GM12872 (cell line): Measurements from ENCODE around the gene ASB1.

Experiments used
- TF ChIP-seq, protein P1 (sequence below): IDR thresholded peaks from 3 replicates; pipeline ENCODE4 v1.5.1; 2011; ENCODE audit warnings: low read depth, mild to moderate bottlenecking, low read length, moderate library complexity; ENCODE audit not compliant: insufficient read depth

Gene ASB1

DNA sequence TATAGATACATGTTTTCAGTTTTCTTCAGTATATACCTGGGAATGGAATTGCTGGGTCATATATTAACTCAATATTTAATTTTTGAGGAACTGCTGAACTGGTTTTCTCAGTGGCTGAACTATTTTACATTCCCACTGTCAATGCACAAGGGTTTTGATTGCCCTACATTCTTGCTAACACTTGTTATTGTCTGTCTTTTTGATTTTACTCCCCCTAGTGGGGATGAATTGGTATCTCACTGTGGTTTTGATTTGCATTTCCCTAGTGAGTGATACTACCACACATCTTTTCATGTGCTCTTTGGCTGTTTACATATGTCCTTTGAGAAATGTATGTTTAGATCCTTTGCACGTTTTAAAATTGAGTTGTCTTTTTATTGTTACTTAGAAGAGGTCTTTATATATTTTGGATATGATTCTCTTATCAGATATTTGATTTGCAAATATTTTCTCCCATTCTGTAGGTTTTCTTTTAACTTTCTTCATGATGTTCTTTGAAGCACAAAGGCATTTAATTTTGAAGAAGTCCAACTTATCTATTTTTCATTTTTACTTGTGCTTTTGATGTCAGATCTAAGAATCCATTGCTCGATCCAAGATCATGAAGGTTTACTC lies 36.2 kb downstream of the ASB1 start:
- TF ChIP-seq, protein P1, sequence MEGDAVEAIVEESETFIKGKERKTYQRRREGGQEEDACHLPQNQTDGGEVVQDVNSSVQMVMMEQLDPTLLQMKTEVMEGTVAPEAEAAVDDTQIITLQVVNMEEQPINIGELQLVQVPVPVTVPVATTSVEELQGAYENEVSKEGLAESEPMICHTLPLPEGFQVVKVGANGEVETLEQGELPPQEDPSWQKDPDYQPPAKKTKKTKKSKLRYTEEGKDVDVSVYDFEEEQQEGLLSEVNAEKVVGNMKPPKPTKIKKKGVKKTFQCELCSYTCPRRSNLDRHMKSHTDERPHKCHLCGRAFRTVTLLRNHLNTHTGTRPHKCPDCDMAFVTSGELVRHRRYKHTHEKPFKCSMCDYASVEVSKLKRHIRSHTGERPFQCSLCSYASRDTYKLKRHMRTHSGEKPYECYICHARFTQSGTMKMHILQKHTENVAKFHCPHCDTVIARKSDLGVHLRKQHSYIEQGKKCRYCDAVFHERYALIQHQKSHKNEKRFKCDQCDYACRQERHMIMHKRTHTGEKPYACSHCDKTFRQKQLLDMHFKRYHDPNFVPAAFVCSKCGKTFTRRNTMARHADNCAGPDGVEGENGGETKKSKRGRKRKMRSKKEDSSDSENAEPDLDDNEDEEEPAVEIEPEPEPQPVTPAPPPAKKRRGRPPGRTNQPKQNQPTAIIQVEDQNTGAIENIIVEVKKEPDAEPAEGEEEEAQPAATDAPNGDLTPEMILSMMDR = peak; percentile 67

DNA sequence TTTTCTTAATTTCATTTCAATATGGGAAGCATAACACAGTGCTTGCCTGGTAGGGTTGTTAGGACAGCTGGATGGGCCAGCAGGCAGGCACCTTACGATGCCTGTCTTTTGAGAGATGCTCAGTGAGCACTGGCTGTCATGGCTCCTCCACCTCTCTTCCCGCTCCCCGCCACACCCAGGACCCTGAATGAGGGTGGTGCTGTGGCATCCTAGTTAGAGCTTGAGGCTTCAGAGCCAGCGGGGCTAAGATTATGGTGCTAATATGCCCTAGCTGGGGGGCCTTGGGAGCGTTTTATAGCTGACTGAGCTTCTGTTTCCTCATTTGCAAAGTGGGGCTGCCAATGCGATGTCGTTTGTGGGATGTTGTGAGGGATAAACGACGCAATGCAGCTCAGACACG lies 37.7 kb downstream of the ASB1 start:
- TF ChIP-seq, protein P1 = no peak

DNA sequence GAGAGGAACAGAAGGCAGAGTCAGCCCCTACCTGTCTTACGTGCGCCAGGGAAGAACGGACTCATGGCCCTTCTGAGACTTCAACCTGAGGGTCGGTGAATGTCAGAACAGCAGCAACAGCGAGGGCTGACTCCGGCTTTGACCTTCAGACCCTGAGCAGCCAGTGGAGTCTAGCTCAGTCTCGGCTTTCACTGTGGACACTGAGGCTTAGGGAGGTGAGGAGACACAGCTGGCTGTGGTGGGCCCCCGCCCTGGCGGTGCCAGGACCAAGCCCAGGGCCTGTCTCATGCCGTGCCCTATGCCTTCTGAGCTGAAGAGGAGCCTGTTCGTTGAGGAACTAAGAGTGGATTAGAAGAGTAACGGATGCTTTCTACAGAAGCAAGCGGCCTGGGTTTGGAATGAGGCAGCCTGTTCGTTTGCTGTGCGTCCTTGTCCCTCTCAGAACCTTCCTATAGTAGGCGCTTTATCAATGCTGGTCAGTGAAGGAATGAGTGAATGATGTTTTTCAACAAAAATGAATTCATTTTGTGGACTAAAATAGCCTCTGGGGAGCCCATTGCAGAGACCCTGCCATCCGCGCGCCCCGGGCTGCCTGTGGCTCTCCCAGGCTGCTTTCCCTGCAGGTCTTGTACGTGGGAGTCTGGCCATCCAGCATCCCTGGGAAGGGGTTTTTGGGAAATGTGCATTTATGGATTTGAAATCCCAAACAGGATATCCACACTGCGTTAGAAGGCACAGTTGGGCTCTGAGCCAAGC lies 38.9 kb downstream of the ASB1 start:
- TF ChIP-seq, protein P1 = no peak

DNA sequence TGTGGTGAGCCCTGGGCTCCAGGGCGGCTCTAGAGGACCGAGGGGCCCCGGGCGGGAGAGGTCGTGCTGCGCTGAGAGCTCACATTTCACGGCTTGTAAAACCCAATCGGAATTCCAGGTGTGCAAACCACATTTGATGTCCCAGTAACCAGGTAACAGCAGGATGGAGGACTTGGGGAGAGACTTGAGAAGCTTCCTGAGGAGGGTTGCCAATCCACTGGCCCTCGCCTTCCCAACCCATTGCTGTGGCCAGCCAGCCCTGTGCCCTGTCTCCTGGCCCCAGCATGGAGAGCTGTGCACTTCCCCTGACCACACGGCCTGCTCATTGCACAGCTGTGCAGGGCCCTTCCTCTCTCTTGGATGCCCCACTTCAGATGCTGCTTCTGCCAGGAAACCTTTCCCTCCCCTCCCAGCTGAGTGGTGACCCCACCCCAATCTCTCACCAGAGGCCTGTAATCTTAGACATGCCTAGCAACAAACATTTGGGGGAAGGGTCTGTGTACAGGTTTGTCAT lies 39.6 kb downstream of the ASB1 start:
- TF ChIP-seq, protein P1 = no peak

DNA sequence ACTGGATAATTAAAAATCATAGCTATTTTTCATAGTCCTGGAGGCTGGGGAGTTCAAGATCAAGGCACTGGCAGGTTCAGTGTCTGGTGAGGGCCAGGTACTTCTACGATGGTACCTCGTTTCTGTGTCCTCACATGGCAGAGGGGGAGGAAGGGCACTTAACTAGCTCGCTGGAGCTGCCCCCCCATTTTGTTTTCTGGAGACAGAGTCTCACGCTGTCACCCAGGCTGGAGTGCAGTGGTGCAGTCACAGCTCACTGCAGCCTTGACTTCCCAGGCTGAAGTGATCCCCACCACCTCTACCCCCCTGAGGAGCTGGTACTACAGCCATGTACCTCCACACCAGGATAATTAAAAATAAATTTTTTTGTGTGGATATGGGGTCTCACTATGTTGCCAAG lies 40.3 kb downstream of the ASB1 start:
- TF ChIP-seq, protein P1 = no peak

DNA sequence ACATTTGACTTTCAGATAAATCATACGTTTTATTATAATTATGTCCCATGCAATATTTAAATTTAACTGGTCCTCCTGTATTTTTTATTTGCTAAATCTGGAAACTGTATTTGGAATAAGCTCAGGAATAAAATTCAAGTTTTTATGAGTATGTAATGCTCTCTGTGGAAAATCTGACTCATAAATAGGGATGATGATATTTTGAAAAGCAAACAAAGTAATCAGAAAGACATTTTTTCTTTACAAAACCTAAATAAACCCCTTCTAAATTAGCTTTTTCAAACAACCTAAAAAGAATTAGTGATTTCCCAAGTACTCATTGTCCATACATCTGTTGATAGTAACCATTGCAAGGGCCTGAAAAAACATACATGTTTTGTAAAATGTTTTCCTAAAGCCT lies 41.1 kb downstream of the ASB1 start:
- TF ChIP-seq, protein P1 = no peak

DNA sequence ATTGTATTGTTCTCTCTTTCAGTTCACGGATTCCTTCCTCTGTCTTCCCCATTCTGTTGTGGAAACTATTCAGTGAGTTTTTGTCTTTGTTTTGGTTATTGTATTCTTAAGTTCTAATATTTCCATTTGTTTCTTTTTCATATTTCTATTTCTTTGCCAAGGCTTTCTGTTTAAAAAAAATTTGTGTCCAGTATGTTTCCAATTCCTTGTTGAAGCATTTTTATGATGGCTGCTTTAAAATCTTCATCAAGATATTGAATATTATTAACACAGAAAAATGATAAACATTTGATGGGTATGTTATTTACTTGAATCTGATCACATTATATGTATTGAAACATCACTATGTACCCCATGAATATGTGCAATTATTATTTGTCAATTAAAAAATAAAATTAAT lies 42.4 kb downstream of the ASB1 start:
- TF ChIP-seq, protein P1 = no peak
